ENCODE measurements around the gene MGARP.
"Not testable (repeated sequence)": the region's sequence is repeated elsewhere in the genome, so short reads cannot be mapped to it uniquely, and the experiment has no call there.

GRCh38 chr4:139322070-139322469 is 42.0 kb upstream of the MGARP start:
- not testable (repeated sequence) for TF ChIP-seq POLR2AphosphoS5 (IDR thresholded peaks at IDR 0.05; ENCODE audit: borderline replicate concordance, low read depth, low read length); EZH2 (IDR thresholded peaks at IDR 0.05)

Measured in SK-N-MC (cell line).